Activated T-helper 1 cell treated with Interleukin-2 at 50 U/mL for 16 hours (primary cell): Measurements from ENCODE around the gene ANKS3.
A peak's percentile ranks its signal among the peaks of the same experiment; 100 is the strongest.

ENCODE experiments used
- DNase-seq: peaks from one replicate; pipeline ENCODE4 v3.0.0-alpha.2; 2020; ENCODE audit warnings: low read depth

The ANKS3 gene

DNA sequence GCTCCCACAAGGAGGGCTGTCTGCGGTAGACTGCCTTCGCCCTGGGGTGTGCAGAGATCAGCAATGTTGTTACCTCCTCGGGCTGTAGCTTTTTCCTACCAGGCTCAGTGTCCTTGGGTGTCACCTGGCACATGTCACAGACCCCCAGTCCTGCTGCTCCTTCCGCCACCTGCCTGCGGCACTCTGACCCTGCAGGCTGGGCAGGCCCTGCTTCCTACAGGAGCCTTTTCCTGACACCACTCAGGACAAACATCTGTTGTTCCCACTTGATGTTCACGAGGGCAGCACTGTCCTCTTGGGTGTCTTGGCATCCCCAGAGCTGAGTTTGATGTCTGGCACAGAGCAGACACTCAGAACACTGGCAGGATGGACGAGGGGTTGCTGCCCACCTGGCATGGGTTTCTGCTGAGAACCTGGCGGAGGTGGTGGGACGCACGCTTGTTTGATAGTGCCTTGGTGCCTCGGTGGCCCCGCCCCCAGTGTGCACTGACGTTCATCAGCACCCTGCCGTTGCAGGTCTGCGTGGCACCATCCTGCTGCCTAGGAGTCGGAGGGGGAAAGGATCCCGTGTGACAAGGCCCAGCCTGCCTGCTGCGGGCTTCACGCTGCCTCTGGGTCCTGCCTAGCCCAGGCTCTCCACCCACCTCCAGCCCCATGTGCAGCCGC is 67.4 kb downstream of the ANKS3 start:
- DNase-seq: no peak

DNA sequence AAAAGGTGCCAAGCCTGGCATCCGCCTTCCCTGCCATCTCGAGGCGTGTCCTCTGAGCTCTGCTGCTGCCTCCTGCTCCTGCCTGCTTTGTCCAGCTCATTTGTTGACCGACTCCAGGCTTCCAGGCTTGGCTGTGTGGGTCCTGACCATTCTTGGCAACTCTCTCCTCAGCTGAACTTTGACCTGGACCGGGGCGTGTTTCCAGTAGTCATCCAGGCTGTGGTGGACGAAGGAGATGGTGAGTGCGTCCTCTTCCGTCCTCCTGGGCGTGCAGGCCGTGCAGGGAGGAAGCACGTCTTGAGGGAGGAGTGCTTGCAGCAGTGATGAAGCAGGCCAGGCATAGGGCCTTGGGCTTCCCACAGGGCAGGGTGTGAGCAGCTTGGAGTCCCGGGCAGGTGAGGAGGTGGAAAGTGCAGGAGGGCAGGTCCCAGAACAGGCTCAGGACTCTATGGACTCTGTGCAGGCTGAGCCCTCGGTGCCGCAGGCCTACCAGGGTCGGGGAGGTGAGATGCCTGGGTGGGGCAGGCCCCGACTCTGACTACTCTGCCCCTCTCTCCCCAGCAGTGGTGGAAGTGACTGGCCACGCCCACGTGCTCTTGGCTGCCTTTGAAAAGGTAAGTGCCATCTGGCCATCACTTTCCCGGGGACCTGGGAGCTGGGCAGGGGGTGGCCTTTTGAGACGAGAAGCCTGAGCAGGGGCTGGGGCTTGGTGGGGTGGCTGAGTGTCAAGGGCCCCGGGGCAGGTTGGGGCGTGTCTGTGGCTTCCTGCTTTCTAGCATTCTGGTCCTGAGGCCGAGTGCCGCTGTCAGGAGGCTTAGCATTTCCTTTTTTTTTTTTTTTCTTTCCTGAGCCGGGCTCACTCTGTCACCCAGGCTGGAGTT is 69.3 kb downstream of the ANKS3 start:
- peak; percentile 47 for DNase-seq

DNA sequence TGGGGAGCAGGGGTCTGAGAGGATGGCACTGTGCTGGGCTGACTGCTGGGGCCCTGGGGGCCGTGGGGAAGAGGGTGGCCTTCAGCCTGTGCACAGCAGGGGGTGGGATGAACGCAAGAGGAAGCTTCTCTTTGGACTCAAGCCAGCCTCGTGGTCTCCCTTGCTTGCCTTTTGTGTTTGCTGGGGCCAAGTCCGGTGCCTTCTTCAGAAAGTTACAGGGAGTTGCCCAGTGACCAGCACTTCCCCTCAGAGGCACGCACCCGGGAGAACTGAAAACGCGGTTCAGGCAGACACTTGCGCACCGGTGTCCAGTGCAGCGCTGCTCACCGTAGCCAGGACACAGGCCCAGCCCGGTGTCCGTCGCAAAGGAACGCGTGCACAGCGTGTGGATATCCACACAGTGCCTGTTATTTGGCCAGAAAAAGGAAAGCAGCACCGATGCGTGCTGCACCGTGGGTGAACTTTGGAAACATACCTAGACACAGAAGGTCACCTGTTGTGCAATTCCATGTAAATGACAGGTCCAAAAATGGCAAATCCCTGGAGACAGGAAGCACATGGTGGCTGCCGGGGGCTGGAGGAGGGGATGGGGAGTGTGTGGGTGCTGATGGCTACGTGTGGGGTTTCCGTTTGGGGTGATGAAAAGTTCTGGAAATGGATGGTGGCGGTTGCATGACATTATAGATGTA is 70.2 kb downstream of the ANKS3 start:
- DNase-seq: no peak

DNA sequence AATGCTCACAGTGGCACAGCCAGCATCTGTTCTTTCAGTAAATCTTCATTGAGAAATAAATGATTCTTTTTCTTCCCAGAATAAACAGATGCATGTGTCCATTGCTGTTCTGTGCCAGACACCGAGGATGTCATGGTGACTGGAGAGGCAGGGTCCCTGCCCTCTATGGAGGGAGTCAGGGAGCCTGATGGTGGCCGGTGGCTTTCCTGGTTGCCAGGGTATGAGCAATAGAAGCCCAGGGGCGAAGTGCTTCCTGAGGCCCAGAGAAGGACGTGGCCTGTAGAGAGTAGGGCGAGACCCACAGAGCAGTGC is 70.7 kb downstream of the ANKS3 start:
- no peak for DNase-seq

DNA sequence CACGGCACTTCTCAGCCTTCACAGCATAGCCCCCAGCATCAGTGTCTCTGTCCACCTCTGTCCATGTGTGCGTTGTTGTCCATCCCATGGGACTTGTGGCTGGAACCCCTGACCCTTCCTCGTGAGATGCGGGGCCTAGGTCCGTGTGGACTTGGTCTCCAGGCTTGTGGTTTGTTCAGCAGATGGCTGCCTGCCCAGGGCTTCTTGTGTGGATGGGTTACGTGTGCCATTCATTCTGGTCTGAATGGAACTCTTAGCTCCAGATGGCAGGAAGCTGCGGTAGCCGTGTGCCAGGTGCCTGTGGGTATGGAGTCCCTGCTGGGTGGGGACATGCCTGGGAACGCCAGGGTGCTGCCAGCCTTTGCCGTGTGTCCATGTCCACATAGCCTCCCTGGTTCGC is 72.4 kb downstream of the ANKS3 start:
- no peak for DNase-seq

DNA sequence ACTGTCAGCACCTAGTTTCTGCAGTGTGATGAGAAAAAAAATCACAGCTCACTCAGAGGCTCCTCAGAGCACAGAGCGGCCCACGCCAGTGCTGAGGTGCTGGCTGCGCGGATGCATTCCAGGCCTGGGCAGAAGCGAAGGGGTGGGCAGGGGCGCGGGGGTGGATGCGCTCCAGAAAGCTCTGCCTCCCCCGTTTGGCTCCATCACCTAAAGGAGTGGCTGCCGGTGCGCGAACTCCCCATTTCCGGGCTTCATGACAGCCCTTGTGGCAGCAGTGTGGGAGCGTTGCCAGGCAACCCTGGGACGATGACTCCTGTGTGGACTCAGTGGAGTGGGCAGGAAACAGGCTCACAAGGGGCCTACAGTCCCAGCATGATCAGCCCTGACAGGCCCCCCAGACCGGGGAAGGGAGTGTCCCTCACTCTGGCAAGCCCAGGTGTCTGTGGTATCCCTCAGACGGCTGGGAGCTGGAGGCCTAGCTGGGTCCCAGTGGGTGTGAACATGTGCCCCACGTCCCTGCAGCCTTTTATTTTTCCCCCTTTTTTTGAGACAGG is 73.5 kb downstream of the ANKS3 start:
- DNase-seq: peak; percentile 54

DNA sequence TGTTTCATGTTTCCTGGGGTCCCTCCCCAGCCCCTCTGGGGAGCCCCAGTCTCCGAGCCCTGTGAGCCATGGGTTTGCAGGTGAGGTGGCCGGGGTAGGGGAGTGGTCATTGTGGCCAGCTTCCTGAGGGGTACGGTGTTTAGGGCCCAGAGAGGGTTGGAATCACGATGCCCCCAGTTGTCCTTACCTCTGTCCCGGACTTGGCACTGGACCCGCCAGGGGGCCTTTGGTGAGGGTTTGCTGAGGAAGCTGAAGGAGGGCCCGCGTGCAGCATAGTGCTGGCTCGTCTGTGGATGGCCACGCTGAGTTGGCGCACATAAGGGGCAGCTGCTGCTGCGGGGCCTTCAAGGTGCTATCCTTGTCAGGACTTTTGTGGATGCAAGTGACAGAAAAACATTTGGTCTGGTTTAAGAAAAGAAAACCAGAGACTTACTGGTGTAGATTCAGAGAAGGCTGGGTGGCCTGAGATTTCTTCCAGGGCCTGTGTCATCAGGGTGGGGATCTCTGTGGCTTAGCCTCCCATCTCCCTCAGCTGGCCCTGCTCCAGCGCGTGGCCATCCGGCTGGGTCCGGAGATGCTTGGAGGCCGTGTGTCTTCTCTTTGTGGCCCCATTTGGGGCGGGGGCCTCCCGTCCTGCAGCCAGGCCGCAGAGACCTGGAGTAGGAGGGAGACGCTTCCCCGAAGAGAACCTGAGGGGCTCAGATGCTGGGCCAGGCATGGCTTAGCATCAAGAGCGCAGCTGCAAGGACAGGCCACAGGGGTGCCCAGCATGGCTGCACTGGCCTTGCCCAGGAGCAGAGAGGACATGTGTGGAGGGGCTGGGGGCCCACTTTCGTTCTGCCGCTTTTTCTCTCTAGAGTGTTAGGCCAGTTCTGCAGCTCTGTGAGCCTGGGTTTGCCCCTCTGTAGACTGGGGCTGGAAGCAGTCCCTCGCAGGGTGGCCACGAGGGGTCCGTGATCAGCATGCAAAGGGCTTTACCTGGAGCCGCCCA is 74.4 kb downstream of the ANKS3 start:
- no peak for DNase-seq

DNA sequence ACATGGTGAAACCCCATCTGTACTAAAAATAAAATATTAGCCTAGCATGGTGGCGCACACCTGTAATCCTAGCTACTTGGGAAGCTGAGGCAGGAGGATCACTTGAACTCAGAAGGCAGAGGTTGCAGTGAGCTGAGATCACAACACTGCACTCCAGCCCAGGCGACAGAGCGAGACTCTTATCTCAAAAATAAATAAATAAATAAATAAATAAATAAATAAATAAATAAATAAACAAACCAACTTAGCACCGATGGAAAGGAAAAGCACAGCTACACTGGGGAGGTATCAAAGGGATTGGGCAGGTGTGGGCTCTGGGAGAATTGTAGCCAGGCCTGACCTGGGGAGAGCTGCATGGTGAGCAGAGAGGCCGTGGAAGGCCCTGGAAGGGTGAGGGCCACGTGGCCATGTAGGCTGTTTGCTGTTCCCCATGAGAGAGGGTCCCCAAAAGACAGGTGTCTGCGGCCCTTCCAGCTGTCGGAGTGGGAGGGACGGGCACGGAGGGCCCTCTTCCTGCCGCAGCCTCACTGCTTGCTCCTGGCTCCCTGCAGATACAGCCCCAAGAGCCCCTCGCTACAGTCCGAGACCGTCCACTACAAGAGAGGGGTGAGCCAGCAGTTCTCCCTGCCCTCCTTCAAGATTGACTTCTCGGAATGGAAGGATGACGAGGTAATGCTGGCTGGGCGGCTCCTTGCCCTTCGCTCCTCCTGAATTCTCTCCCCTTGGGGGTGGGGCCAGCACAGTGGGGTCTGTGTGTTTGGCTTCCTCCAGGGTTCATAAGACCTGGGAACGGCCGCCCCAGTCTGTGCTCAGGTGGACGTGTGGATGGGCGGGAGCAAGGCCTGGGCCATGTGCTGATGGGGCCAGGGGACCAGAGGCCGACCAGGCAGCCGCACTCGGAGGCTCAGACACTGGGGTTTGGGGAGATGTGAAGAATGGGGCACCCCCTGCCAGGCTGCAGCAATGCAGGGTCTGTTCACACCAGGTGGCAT is 77.1 kb downstream of the ANKS3 start:
- DNase-seq: no peak

DNA sequence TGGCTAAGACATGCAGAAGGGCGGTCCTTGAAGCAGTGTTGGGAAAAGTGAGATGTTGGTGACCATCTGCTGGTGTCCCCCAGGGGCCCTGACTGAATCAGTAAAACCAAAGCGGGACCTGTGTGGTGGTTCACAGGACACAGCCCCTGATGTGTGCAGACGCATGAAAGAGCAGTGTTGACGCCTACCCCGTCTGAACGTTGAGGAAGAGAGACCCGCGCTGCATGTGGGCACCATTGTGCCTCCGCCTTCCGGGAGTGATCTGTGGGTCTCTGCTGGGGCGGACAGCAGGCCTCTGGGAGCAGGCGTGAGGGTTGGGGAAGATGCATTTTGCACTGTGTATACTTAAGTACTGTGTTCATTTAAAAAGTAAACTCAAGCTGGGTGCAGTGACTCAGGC is 77.8 kb downstream of the ANKS3 start:
- no peak for DNase-seq

DNA sequence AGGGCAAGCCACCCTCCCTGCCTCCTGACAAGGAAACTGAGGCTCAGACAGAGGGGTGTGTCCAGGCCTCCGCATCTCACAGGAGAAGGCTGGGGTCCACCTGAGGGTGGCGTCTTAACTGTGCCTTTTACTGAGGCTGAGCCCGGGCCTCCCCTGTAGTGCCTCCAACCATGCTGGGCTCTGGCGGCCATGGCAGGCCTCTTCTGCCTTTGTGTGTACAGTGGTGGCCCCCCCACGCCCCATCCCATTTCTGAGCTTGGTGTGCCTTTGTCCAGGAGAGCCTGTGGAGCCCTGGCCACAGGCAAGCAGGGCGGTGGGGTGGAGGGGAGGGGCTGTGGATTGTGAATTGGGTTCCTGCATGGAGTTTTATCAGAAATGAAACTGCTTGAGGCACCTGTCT is 78.3 kb downstream of the ANKS3 start:
- DNase-seq: no peak

DNA sequence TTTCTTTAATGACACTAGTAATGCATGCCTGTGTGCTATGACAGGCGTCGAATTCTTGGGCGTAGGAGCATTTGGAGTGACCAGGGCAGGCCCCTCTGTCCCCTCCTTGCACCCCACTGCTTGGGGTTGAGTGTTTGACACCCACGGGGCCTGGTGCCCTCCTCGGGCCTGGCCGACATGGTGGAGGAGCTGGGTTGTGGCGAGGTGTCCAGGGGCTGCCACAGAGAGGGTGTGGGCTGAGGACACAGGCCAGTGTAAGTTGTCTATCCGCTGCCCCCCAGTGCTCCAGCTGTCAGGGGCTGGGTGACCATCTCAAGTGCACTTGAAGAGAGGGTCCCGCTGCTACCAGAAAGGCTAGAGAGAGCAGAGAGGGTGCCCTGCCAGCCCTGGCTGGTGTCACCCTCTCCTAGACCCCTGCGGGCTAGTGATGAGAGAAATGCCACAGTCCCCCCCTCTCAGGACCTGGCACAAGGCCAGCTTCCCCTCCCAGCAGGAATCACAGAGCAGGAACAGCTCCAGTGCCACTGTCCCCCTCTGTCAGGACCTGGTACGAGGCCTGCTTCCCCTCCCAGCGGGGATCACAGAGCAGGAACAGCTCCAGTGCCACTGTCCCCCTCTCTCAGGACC is 79.0 kb downstream of the ANKS3 start:
- DNase-seq: no peak

DNA sequence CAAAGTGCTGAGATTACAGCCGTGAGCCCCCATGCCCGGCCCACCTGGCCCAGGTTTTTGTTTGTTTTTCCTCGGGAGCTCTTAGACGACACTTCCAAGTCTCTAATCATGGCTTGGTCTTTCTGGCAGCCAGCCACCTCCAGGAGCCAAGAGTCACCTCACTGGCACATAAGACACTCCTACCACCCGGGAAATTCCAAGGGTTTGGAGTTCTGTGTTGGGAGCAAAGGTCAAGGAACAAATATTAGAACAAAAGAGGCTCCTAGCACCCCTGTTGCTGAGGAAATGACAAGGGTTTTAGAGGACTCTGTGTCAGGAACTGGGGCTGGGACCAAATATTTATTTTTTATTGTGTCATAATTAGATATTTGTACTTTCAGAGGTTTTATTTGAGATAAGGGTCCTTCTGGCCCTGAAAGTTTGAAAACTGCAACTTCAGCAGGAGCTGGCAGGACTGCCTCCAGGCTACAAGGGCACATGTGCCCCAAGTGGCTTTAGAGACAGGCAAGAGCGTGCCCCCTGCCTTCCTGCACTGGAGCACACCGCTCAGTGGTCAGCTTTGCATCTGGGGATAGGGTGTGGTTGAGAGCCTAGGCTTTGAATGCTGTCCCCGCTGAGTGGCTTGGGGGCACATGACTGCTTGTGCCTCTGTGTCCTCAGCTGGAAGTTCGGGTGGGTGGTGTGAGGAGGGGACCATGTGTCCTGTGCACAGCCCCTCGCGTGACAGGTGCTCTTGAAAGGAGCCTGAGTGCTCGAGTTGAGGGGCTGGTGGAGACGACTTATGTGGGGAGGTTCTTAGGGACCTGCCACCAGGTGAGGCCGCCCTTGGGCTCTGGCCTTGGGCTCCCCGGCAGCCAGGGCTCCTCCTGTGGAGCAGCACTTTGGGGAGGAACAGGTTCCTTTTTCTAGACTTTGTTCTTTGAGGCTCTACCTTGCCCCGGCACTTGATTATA is 79.8 kb downstream of the ANKS3 start:
- DNase-seq: no peak

DNA sequence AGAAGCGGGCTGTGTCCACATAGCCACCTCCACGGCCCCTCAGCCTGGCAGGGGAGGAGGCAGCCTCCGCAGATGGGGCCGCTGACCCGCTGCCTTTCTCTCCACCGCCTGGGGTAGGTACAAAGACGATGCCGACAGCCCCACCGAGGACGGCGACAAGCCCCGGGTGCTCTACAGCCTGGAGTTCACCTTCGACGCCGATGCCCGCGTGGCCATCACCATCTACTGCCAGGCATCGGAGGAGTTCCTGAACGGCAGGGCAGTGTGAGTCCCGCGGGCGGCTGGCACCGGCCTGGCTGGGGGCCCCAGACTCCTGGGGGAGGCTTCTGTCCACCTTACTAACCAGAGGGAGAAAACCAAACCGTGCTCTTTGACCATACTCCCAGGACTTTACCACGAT is 81.5 kb downstream of the ANKS3 start:
- DNase-seq: no peak

DNA sequence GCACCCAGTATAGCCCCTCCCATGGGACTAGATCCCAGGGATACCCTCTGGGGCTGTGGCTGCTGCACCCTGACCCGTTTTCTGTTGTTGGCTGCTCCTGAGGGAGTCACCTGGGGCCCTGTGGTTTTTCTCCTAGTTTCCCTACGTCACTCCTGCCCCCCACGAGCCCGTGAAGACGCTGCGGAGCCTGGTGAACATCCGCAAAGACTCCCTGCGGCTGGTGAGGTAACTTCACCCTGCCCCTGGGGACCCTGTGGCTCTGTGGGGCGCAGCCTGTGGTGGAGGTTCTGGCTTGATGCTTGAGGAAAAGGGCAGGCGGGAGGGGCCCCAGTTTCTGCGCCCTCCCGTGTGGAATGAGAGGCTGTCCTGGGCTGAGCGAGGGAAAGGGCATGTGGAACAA is 82.2 kb downstream of the ANKS3 start:
- DNase-seq: no peak

DNA sequence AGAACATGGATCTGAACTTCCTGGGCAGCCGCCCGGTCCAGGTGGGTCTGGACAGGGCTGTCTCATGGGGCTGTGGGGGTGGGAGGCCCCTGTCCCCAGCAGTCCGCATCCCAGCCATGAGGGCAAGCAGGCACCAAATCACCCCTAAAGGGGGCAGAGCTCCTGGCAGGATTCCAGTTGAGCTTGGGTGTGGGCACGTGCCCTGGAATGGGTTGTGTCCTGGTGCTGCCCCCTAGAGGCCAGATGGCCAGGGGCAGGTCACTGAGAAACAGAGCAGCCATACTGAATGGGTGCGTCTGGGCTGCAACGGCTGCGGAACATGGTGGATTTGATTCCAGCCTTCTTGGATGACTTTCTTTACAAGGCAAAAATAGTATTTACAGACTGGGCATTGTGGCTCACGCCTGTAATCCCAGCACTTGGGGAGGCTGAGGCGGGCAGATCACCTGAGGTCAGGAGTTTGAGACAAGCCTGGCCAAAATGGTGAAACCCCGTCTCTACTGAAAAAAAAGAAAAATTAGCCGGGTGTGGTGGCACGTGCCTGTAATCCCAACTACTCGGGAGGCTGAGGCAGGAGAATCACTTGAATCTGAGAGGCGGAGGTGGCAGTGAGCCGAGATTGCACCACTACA is 83.5 kb downstream of the ANKS3 start:
- peak; percentile 49 for DNase-seq

DNA sequence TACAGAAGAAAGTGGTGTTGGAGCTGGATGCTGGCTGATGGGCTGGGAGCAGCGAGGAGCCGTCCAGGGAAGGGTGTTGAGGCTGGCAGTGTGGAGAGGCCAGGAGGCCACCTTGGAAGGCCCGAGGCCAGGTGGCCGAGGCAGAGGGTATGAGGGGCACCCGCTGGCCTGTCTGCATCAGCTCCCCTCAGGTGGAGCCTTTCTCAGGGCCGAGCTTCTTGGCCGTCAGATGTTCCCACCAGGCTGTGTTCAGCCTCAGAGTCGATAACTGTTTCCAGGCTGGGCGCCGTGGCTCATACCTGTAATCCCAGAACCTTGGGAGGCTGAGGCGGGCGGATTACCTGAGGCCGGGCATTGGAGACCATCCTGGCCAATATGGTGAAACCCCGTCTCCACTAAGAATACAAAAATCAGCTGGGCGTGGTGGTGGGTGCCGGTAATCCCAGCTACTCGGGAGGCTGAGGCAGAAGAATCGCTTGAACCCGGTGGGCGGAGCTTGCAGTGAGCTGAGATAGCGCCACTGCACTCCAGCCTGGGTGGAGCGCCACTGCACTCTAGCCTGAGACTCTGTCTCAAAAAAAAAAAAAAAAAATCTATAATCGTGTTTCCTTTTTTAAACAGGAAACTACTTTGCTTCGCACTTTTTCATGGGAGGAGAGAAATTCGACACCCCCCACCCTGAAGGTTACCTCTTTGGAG is 84.2 kb downstream of the ANKS3 start:
- DNase-seq: no peak

DNA sequence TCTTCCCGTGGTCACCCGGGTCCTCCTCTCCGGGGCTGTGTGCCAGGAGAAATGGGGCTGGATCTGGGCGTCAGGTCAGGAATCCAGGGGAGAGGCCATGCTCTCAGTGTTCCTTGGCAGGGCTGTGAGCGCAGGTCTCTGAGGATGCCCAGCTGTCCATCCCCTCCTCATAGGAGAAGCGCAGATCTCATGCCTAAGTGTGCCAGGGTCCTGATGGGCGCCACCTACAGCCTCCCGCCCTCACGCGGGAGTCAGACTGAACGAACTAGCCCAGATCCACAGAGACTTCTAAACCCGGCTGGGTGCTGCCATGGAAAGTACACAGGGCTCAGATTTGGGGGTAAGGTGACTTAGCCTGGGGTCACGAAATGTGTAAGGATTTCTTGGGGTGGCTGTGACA is 85.2 kb downstream of the ANKS3 start:
- no peak for DNase-seq

DNA sequence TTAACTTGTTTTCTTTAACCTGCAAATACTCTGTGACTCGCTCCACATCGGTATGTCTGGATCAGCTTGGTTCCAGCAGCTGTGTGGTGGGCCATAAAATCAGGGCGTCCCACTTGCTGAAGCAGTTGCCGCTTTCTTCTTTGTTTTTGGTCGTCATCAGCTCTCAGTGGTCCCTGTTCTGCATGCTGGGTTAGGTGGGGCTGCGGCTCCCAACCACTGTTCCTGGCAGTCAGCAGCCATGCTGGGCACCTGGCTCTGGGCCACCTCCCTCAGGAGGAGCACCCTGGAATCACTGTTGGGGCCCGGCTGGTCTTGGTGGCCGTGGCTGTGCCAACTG is 86.5 kb downstream of the ANKS3 start:
- DNase-seq: no peak
